HCT116 (cell line): ENCODE results near the gene FRY. TPM values are rescaled to one million over a fixed set of nuclear protein-coding genes. Genes with fewer than 3 reads are reported as not detected.

Experiments used
- ATAC-seq: fragments of 200-7000 bp; cut with Tn5 transposase; 2 replicates; pipeline ENCODE4 v1.9.1; 2020; ENCODE audit warnings: mild to moderate bottlenecking, moderate library complexity
- BruUV-seq: library from RNA; stranded (reverse); fragments of 400-500 nt; replicated peaks from 2 replicates; lab custom pipeline; 2021; lab: Mats Ljungman, UMichigan
- CTCF ChIA-PET: fragments of 300-600 bp; sonication (Branson Sonifier 250); formaldehyde crosslinking; loops from one replicate; lab custom pipeline; 2021; ENCODE audit warnings: antibody characterized with exemption; lab: Charles Lee
- POLR2A ChIA-PET: fragments of 300-600, 350-600 bp; sonication (Branson Sonifier 250); formaldehyde crosslinking; loops from one replicate; lab custom pipeline; 2021; ENCODE audit warnings: antibody characterized with exemption; lab: Charles Lee
- RAD21 ChIA-PET, 2 experiments: fragments of 300-600 bp; sonication (Branson Sonifier 250); formaldehyde crosslinking; loops; one replicate each; lab custom pipeline; 2023; ENCODE audit warnings: low total read pairs in 2 of 2; ENCODE audit not compliant: uncharacterized antibody in 2 of 2, unreplicated experiment in 2 of 2, low non-redundant PET in 1 of 2; lab: Charles Lee
- DNase-seq: peaks from one replicate; pipeline ENCODE4 v3.0.0-alpha.2; 2010; ENCODE audit warnings: low read depth, low spot score
- H2AFZ ChIP-seq: fragments of 200-600 bp; shearing (Covaris generic), sonication (generic); 2 replicates; pipeline ENCODE4 v1.6.1; 2017; ENCODE audit warnings: low read depth, mixed run types, mixed read lengths, antibody characterized with exemption, low read length; ENCODE audit not compliant: poor library complexity, severe bottlenecking
- H3K27ac ChIP-seq: 2 replicates; pipeline ENCODE4 v1.5.1; 2012; ENCODE audit warnings: low read depth, low read length
- H3K27me3 ChIP-seq: fragments of 200-600 bp; sonication (generic); 2 replicates; pipeline ENCODE4 v1.6.1; 2016; ENCODE audit warnings: mixed run types, low read length, mixed read lengths; ENCODE audit not compliant: insufficient read depth
- H3K36me3 ChIP-seq, 2 experiments: fragments of 200-500 bp in 1 of 2; fragments of 200-600 bp in 1 of 2; sonication (Bioruptor generic) in 1 of 2; sonication (generic) in 1 of 2; 2 replicates each; pipeline versions ENCODE4 v1.5.1 to v1.6.1; 2014 to 2016; ENCODE audit warnings: low read length in 2 of 2, inconsistent platforms in 1 of 2, mixed read lengths in 1 of 2, mixed run types in 1 of 2; ENCODE audit not compliant: insufficient read depth in 2 of 2, control insufficient read depth in 1 of 2
- H3K4me1 ChIP-seq, 2 experiments: fragments of 200-600 bp in 1 of 2; sonication (generic) in 1 of 2; 2 replicates each; pipeline versions ENCODE4 v1.5.1 to v1.6.1; 2012 to 2017; ENCODE audit warnings: low read length in 2 of 2, inconsistent platforms in 1 of 2, mild to moderate bottlenecking in 1 of 2, mixed read lengths in 1 of 2, mixed run types in 1 of 2, moderate library complexity in 1 of 2; ENCODE audit not compliant: insufficient read depth in 2 of 2, control insufficient read depth in 1 of 2
- H3K4me2 ChIP-seq: fragments of 200-600 bp; sonication (generic); 2 replicates; pipeline ENCODE4 v1.6.1; 2017; ENCODE audit warnings: mixed run types, low read length, mixed read lengths
- H3K4me3 ChIP-seq, 2 experiments: fragments of 200-600 bp in 1 of 2; sonication (generic) in 1 of 2; replicated peaks in 1 of 2; 2 replicates each; pipeline ENCODE4 v1.5.1; 2011 to 2016; ENCODE audit warnings: low read length in 2 of 2, control low read depth in 1 of 2, low read depth in 1 of 2, mild to moderate bottlenecking in 1 of 2, mixed read lengths in 1 of 2, mixed run types in 1 of 2
- H3K79me2 ChIP-seq: fragments of 200-600 bp; sonication (generic); 2 replicates; pipeline ENCODE4 v1.6.1; 2017; ENCODE audit warnings: mild to moderate bottlenecking, mixed run types, low read length, moderate library complexity, mixed read lengths; ENCODE audit not compliant: insufficient read depth
- H3K9ac ChIP-seq: fragments of 200-600 bp; sonication (generic); 2 replicates; pipeline ENCODE4 v1.6.1; 2016; ENCODE audit warnings: low read length, mixed read lengths
- H3K9me2 ChIP-seq: fragments of 200-600 bp; sonication (generic), shearing (Covaris generic); 2 replicates; pipeline ENCODE4 v1.6.1; 2017; ENCODE audit warnings: mixed run types, mild to moderate bottlenecking, moderate library complexity; ENCODE audit not compliant: insufficient read depth
- H3K9me3 ChIP-seq, 2 experiments: fragments of 200-500 bp in 1 of 2; fragments of 200-600 bp in 1 of 2; sonication (Bioruptor generic) in 1 of 2; sonication (generic) in 1 of 2; 2 replicates each; pipeline ENCODE4 v1.6.1; 2014 to 2017; ENCODE audit warnings: low read length in 2 of 2, mixed read lengths in 2 of 2, inconsistent platforms in 1 of 2, low read depth in 1 of 2, mild to moderate bottlenecking in 1 of 2, mixed run types in 1 of 2, moderate library complexity in 1 of 2; ENCODE audit not compliant: control insufficient read depth in 1 of 2, insufficient read depth in 1 of 2
- H4K20me1 ChIP-seq: fragments of 200-600 bp; sonication (generic), shearing (Covaris generic); 2 replicates; pipeline ENCODE4 v1.6.1; 2017; ENCODE audit warnings: mixed run types, mild to moderate bottlenecking, moderate library complexity; ENCODE audit not compliant: insufficient read depth
- MAX ChIP-seq: IDR thresholded peaks from 2 replicates; pipeline ENCODE4 v1.6.1; 2012
- POLR2A ChIP-seq: IDR thresholded peaks from 2 replicates; pipeline ENCODE4 v1.7.0; 2011; ENCODE audit warnings: borderline replicate concordance; ENCODE audit not compliant: insufficient read depth, insufficient read length; ENCODE audit errors: extremely low read depth
- RAD21 ChIP-seq: IDR thresholded peaks from 2 replicates; pipeline ENCODE4 v1.6.1; 2012; ENCODE audit warnings: low read depth, mild to moderate bottlenecking
- SIN3A ChIP-seq: IDR thresholded peaks from 2 replicates; pipeline ENCODE4 v1.6.1; 2012; ENCODE audit warnings: low read depth
- SP1 ChIP-seq: IDR thresholded peaks from 2 replicates; pipeline ENCODE4 v1.6.1; 2012; ENCODE audit warnings: low read depth
- YY1 ChIP-seq: IDR thresholded peaks from 2 replicates; pipeline ENCODE4 v1.6.1; 2011; ENCODE audit warnings: low read length, low read depth, moderate library complexity, mild to moderate bottlenecking; ENCODE audit not compliant: insufficient replicate concordance; ENCODE audit errors: extremely low read depth
- intact Hi-C: fragments of 100-400 bp; cut with micrococcal nuclease; formaldehyde crosslinking; loops from 2 replicates; pipeline ENCODE4 v1.10.0; 2022
- total RNA-seq: library from RNA; stranded (reverse); gene quantifications from one replicate; pipeline ENCODE4 v1.2.1, GENCODE V29; 2021; ENCODE audit not compliant: unreplicated experiment

FRY gene
- total RNA-seq, 1 experiment from 2014 or later, result 1.4 TPM

DNA sequence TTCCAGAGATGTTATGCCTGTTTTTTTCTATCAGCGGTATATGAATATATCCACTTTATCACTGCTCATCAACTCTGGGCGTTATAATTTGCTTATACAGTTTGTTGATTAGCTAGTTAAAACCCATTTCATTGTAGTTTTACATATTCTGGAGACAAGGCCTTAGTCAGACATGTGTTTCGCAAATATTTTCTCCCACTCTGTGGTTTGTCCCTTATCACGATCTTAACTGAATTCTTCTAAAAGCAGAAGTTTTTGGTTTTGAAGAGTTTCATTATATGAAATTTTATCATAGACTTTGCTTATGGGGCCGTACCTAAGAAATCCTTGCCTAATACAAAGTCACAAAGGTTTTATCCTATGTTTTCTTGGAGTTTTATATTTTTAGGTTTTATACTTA is 84.6 kb downstream of the FRY start:
- Histone ChIP-seq H3K9me2 (no peaks in the 10 kb centered on the region), H3K9ac (no peak overlapping the region), H3K4me1 (no peaks in the 10 kb centered on the region), H4K20me1 (no peaks in the 10 kb centered on the region), H3K27me3 (no peaks in the 10 kb centered on the region), H3K79me2 (no peaks in the 10 kb centered on the region), H3K4me3 (no peak overlapping the region), H3K36me3 (no peaks in the 10 kb centered on the region), H3K27ac (no peak overlapping the region), H2AFZ (no peak overlapping the region), H3K9me3 (no peaks in the 10 kb centered on the region), H3K4me2 (no peak overlapping the region)
- ChIA-PET CTCF (no interaction called here), RAD21 (no interaction called here), POLR2A (no interaction called here)
- DNase-seq (no peak), ATAC-seq (no peak)
- TF ChIP-seq RAD21 (no peak), MAX (no peak), SIN3A (no peak), POLR2A (no peak), YY1 (no peak)
- no TSS peak for BruUV-seq
- intact Hi-C loops, result no loop called here

- Histone ChIP-seq H3K4me3 (no peak overlapping the region), H2AFZ (no peak overlapping the region), H3K79me2 (no peaks in the 10 kb centered on the region), H4K20me1 (no peaks in the 10 kb centered on the region), H3K27ac (no peak overlapping the region), H3K4me1 (no peaks in the 10 kb centered on the region), H3K4me2 (no peak overlapping the region), H3K9me2 (no peaks in the 10 kb centered on the region), H3K9me3 (no peaks in the 10 kb centered on the region), H3K9ac (no peak overlapping the region), H3K36me3 (no peaks in the 10 kb centered on the region), H3K27me3 (no peaks in the 10 kb centered on the region)
- ChIA-PET RAD21 (no interaction called here), CTCF (no interaction called here), POLR2A (no interaction called here)
- no peak for DNase-seq
- no peak for ATAC-seq
- no peak for TF ChIP-seq POLR2A
- TF ChIP-seq SP1, result no peak
- BruUV-seq, result no TSS peak
- intact Hi-C loops, result no loop called here
These were observed 85.4 kb downstream of the FRY start for GRCh38 chr13:32117001-32117400.
